Epithelial cell of esophagus (primary cell): ENCODE measurements around the gene IDI1.

Source experiments
- DNase-seq: peaks from one replicate; pipeline ENCODE4 v3.0.0; 2010; ENCODE audit warnings: low read depth
- H3K4me3 ChIP-seq: 2 replicates; pipeline ENCODE4 v1.5.1; 2011; ENCODE audit warnings: mild to moderate bottlenecking, low read length, control low read depth
- TF ChIP-seq, protein P1 (sequence below): IDR thresholded peaks from 2 replicates; pipeline ENCODE4 v1.5.1; 2011; ENCODE audit warnings: low read depth, mild to moderate bottlenecking, low read length, control low read depth, inconsistent platforms; ENCODE audit not compliant: insufficient read depth; ENCODE audit errors: missing control alignments

IDI1 gene

DNA sequence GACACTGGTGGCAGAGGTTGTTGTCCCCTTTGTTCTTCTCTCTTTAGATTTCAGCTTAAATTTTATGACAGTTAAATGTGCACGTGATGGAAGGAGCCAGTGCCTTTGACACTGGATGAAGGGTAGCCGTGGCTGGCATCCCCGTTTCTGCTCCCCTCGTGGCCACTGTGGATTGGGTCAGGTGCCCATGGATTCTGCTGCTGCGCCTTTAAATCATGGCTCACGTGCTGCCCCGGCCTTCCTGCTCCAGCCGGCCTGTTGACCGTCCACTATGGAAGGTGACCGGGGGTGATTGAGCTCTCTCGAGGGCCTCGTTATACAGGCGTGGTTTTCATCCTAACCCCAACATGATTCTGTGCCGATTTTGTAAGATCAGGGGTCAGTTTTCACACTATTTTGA lies 41.8 kb upstream of the IDI1 start:
- no peak overlapping the region for H3K4me3 ChIP-seq
- DNase-seq: no peak
- TF ChIP-seq, protein P1, sequence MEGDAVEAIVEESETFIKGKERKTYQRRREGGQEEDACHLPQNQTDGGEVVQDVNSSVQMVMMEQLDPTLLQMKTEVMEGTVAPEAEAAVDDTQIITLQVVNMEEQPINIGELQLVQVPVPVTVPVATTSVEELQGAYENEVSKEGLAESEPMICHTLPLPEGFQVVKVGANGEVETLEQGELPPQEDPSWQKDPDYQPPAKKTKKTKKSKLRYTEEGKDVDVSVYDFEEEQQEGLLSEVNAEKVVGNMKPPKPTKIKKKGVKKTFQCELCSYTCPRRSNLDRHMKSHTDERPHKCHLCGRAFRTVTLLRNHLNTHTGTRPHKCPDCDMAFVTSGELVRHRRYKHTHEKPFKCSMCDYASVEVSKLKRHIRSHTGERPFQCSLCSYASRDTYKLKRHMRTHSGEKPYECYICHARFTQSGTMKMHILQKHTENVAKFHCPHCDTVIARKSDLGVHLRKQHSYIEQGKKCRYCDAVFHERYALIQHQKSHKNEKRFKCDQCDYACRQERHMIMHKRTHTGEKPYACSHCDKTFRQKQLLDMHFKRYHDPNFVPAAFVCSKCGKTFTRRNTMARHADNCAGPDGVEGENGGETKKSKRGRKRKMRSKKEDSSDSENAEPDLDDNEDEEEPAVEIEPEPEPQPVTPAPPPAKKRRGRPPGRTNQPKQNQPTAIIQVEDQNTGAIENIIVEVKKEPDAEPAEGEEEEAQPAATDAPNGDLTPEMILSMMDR: no peak

DNA sequence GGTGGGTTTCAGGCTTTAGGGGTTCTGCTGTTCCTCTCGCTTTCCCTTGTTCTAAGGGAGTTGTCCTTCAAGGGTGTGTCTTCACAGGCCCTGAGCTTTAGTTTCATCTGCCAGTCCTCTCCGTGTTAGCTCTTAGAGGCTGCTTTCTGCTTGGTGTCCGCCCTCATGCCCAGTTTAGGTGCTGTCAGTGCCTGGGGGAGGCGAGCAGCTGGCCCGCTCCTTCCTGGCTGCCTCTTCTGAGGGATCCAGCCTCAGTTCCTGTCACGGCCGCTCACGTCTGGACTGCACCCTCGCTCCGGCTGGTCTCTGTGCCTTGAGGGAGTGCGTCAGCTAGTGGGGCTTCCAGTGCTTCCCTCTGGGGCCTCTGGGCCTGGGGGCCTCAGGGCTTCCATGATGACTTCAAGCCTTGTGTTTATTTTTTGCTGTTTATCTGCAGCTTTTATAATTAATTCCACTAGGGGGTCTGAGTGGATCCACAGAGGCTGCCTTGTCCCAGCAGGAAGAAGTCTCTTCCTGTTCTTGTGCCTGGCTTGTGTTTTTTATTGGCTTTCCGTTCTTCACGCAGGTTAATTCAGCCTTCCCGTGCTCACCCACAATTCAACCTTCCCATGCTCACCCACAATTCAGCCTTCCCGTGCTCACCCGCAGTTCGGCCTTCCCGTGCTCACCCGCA lies 40.2 kb upstream of the IDI1 start:
- TF ChIP-seq, protein P1: no peak
- no peak for DNase-seq
- no peak overlapping the region for H3K4me3 ChIP-seq

DNA sequence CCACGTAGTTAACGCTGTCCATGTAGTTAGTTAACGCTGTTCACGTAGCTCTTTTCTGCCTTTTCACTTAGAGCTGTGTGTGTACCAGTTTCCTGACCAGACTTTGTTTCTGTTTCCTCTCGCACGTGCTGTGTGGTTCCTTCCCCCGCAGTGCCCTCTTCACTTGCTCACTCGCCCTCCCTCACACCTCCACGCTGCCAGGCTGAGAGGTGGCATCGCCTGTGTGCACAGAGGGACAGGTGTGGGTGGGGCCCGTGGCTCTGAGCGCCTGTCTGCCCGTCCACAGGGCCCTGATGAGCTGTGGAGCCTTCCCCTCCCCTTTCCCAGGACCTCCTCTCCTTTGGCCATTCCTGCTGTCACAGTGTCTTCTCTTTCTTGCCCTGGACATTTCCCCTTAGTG lies 37.9 kb upstream of the IDI1 start:
- TF ChIP-seq, protein P1: no peak
- H3K4me3 ChIP-seq: no peak overlapping the region
- DNase-seq: no peak

DNA sequence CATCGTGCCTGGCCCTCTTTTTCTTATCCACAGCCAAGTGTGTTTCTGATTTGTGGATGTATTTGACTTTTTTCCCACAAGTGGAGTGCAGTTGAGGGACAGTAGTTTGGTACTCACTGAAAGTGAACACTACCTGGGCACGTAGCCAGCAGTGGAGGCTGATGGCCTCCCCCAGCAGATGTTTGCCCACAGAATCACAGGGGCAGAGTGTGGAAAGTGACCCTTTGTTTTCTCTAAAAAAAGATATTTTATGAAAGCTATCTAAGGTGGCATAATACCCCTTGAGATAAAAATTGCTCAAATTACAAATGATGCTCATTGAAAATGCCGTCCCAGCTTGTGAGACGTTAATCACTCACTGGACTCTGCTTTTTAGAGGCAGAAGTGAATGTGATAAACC lies 36.3 kb upstream of the IDI1 start:
- no peak overlapping the region for H3K4me3 ChIP-seq
- TF ChIP-seq, protein P1: no peak
- no peak for DNase-seq

DNA sequence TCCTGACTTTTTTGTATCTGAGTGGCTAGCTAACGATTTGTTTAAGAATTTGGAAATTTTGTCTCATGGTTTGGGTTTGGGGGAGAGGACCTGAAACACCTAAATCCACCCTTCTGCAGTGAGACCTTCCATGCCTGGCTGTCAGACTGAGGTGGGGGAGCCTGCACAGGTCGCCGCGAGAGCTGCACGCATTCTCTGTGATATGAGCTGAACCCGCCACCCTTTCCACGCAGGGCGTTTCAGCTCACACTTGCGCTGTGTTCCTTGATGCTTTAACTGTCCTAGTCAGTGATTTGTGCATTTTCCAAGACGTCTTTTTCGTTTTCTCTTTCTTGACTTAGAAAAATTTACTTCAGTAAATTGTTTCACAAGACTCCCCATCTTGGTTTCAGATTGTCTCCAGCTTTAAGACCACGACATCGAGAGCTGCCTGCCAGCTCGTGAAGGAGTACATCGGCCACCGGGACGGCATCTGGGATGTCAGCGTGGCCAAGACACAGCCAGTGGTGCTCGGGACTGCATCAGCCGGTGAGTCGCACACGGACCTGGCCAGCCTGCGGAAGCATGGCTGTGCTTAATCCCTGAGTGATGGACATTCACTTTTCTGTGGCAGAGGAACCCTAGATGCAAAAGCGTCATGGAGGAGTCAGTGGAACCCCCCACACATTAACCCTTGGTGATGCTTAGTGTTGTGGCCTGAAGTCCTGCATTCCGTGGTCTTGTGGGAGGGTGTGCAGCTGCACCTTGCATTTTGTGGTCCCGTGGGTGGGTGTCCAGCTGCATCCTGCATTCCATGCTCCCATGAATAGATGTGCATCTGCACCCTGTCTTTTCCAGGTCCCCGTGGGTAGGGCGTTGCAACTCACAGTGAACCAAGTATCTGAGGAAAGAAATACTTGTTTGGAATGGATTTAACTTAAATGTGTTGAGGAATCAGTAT lies 35.4 kb upstream of the IDI1 start:
- H3K4me3 ChIP-seq: no peak overlapping the region
- no peak for DNase-seq
- TF ChIP-seq, protein P1: no peak

DNA sequence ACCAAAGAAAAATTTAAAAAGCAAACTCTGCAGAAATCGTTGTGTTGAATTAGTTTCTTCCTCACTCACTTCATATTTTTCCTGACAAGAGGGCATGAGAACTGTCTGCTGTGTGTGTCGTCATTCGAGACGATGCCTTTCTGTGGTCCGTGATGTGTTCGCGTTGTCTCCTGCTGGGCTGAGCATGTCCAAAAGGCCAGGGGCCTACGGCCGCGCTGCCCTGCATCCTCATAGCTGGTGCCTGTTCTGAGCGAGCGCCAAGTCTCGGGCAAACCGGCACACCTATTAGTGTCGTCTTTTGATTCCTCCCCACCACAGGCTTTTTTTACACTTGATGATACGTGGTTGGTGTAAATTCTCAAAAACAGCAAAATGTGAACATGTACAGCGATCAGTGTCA lies 34.7 kb upstream of the IDI1 start:
- DNase-seq: no peak
- TF ChIP-seq, protein P1: no peak
- no peak overlapping the region for H3K4me3 ChIP-seq
